Stimulated activated CD4-positive, alpha-beta T cell treated with anti-CD3 and anti-CD28 coated beads, Interleukin-1b, Interleukin-23, amount 100 ng/mL, for 24 hours (primary cell): ENCODE measurements around the gene ARL6IP4.
"Not testable (repeated sequence)": the region's sequence is repeated elsewhere in the genome, so short reads cannot be mapped to it uniquely, and the experiment has no call there.

ENCODE experiments used
- DNase-seq, 4 experiments: peaks; one replicate each; pipeline ENCODE4 v3.0.0-alpha.2; 2020; ENCODE audit warnings: low read depth in 4 of 4, low spot score in 1 of 4

The ARL6IP4 gene

DNA sequence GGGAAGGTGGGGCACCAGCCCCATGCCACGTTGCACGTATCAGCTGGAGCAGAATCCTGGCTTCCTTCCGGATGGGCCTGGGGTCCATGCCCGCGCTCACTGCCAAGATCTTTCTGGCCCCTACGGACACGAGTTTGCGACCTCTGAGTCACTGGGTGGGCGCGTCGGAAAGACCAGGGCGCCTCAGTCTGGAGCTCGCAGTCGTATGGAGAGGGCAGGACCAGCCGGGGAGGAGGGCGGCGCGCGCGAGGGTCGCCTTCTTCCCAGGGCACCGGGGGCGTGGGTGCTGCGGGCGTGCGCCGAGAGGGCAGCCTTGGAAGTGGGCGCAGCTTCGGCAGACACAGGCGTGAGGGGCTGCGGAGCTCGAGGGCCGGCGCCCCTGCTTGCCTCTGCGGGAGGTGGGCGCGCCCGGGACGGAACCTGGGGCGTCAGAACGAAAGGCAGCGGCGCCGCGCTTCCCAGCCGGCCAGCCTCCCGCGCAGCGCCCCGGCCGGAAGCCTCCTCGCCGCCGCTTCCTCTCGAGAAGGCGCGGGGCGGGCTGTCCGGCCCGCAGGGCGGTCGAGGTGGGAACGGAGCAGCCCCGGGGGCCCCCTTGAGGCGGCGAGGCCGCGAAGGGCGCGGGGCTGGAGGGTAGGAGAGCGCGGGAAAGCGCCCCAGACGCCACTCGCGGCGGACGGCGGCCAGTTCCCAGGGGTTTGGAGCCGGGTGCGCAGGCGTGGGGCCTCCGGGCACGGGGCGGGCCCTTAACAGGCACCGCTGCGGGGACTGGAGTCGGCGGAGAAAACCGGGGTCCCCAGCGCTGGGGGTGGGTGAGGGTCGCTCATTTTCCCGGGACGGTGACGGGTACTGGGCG is at the start of gene ARL6IP4:
TSS of gene ARL6IP4 (plus strand) at position 499 of the 853 bp plus-strand sequence. CDS start 459 bp downstream, outside the sequence.
- DNase-seq, result peak in 3 of 4 experiments; percentile 43 to 65 (median 56)

DNA sequence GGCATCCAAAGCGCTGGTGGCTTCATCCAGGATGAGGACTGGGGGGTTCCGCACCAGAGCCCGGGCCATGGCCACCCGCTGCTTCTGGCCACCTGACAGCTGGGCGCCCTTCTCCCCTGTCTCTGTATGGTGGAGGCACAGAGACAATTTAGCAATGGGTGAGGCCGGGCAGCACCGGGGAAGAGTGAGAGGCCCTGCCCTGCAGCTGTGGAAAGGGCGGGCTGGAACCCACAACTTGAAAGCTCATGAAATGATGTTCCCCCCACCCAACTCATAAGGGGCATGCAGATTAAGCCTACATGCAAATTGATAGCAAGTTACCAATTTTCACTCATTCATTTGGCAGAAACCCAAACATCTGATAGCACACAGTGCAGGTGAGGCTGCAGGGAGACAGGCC is 48.3 kb upstream of the ARL6IP4 start:
- DNase-seq, result no peak

DNA sequence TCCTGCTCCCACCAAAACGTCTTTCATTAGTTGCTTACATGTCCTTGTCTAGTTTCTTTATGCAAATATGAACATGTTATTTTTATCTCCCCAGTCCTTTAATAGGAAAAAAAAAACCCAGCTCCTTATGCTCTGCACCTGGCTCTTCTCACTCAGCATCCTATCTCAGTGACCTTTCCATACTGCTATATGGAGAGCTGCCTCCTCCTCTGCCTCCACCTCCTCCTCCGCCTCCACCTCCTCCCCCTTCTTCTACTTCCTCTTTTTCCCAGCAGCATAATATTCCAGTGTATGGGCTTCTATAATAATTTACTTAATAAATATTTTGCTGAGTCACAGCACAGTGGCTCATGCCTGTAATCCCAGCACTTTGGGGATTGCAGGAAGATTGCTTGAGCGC is 45.8 kb upstream of the ARL6IP4 start:
- no peak for DNase-seq

DNA sequence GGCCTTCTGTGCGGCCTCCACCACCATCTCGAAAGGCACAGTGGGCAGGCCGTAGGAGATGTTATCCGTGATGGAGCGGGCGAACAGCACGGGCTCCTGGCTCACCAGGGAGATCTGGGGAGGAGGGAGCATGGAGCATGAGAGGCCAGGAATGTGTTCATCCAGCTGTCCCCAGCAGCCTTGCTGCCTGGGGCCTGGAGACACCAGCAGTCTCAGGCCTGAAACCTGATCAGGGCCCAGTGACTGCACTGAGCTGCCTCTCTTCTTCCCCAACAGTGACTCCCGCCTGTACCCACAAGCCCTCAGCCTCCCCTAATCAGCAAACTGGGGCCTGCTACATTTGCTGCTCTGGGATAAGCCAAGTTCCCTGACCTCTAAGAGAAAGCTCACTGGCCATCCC is 45.2 kb upstream of the ARL6IP4 start:
- DNase-seq, result no peak

DNA sequence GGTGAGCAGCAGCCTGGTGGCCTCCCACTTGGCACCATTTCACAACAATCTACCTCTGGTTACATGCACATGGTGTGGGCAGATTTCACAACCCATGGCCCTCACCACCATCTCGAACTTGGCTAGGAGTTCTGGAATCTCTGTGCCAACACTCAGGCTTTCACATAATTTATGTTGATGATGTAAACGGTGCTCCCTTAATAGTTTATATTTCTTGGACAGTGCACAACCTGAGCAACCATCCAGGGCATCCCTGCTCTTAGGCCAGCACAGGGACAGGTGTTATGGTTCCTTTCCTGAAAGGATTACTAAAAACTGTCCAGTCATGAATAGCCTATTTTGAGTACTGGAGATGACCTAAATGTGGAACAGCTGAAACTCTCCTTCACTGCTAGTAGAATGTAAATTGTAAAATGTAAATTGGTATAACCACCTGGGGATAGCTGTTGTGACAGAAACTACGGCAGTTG is 42.8 kb upstream of the ARL6IP4 start:
- DNase-seq, result no peak

DNA sequence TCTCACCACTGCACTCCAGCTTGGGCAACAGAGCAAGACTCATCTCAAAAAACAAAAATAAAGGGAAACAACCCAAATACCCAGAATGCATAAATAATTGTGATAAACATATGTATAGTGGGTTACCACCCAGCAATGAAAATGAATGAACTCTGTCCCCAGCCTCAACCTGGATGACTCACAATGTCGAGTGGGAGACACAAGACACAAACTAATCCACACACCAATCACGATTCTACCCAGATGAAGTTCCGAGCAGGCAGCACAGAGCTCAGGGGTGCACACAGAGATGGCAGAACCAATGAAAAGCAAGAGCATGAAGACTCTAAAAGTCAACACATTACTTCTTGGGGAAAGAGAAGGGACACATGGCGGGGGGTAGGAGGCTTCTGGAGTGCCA is 41.4 kb upstream of the ARL6IP4 start:
- no peak for DNase-seq

DNA sequence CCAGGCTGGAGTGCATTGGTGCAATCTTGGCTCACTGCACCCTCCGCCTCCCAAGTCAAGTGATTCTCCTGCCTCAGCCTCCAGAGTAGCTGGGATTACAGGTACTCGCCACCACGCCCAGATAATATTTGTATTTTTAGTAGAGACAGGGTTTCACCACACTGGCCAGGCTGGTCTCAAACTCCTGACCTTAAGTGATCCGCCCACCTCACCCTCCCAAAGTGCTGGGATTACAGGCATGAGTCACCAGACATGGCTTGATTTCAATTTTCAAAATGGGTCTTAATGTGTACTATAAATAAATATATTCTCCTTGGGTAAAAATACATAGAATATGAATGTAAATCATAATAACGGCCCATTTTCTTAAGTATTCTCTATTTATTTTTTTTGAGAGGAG is 39.1 kb upstream of the ARL6IP4 start:
- DNase-seq, result not testable (repeated sequence)

DNA sequence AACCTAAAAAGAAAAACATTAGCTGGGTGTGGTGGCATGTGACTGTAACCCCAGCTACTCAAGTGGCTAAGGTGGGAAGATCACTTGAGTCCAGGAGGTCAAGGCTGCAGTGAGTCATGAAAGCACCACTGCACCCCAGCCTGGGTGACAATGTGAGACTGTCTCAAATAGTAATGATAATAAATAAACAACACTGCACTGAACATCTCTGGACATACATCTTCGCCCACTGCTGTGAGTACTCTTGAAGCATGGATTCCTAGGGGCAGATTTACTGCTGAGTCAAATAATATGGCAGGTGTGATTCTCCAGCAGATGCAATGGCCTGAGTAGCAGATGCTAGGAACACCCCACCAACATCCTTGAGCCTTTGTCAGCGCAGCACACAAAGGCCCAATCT is 37.8 kb upstream of the ARL6IP4 start:
- DNase-seq, result no peak

DNA sequence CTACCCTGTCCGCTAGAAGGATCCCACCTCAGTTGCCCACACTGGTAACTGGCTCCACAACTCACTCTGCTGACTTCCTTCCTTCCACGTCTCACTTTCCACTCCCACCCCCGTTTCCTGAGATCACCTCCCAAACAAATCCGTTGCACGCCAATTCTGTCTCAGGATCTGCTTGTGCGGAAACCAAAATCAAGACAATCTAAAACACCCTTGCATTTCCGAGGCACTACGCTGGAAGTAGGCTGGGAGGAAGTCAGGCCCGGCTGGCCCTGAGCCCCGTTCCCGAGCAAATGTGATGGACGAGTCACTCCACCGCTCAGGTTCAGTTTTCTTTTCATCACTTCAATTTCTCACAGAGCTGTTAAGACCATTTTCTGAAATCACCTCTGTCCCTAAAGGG is 37.3 kb upstream of the ARL6IP4 start:
- no peak for DNase-seq

DNA sequence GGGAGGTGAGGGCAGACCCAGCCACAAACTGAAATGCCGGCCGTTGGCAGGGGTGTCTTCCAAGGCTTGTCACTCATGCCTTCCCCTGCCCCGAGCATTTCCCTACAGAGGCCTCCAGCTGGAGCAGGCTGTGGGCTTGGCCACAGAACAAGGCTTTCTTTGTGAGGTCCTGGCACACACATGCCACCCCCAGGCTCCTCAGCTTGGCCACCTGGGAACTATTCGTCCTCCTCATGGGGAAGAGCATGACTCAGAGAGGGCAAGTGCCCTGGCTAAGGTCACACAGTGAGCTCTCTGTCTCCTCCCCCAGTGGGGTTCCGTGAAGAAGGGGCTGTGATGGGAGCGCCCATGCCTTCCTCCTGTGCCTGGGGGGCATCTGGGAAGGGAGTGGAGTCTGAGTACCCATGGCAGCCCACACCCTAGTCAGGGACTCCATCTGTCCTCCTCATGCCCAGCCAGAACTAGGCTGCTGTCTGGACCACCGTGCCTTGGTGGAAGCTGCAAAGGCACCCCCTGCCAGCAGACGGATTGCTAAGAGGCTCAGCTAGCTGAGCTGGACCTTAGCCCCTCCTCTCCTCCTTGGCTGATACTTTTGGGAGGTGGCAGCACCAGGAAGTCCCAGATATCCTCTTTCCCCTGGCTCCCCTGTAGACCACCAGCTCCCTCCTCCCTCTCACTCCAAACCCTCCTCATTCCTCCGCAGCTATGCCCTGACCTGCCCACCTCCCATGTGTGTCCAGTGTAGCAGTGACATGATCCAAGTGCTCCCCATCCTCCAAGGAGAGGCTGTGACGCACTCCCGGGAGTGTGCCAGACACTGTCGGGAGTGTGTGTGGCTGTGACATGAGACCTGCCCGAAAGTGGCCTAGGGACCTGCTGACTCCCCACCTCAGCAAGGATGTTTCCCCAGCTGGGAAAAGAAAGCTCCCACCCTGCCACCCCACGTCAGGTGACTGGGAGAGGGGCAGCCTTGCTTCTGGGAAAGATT is 35.6 kb upstream of the ARL6IP4 start:
- no peak for DNase-seq

DNA sequence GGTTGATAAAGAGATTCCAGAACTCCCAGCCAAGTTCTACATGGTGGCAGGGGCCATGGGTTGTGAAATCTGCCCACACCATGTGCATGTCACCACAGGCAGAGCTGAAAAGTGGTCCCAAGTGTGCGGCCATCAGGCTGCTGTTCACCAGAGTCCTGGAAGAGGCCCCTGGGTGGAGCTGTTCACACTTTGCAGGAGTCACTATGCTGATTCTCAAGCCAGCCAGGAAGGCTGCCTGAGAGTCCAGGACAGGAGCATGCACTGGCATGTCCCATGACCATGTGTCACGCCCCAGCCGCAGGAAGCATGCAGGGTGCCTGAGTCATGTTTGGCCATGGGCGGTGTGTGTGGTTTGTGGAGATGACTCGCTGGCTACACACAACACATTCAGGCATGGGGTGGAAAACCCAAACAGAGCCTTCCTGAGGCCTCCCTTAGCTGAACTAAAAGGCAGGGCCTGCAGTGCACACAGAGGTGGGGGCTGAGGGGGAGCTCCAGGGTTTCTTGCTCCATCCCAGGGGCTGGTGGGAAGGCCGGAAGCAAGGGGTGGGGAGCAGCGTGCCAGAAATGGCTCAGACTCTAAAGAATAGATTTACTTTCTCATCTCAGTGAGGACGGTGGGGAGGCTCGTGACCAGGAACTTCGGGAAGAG is 33.7 kb upstream of the ARL6IP4 start:
- DNase-seq, result peak; percentile 38 to 81 (median 63)

DNA sequence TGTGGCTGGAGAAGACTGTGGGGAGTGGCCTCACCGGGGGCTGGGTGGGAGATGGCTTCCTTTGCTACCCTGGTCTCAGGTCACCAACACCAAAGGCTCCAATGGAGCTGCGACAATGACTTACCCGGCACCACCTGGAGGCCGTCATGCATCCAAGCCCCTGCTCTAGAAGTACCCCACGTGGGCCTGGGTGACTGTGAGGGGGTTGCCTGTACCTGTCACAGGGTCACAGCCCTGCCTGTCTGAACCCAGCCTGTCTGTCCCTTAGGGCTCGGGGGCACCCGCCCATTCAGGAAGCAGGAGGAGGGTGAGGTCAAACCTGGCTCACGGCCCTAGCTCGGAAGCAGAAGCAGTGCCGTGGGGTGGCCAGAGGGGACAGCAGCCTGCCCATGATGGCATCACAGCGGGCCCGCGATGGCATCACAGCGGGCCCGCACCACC is 33.1 kb upstream of the ARL6IP4 start:
- DNase-seq, result no peak

DNA sequence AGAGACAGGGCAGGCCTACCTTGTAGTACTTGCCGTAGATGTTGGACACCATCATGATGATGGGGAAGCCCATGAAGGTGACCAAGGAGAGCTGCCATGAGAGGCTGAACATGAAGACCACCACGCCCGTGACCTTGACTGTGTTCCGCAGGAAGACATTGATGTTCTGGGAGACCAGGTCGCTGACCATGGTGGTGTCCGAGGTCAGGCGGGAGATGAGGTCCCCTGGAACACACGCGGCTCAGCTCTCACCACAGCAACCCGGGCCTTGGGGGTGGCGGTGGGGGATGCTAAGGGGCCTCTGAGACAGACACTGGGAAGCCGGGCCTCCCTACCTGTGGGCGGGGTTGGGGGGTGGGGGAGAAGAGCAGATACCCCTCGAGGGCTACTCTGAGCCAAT is 31.9 kb upstream of the ARL6IP4 start:
- no peak for DNase-seq

DNA sequence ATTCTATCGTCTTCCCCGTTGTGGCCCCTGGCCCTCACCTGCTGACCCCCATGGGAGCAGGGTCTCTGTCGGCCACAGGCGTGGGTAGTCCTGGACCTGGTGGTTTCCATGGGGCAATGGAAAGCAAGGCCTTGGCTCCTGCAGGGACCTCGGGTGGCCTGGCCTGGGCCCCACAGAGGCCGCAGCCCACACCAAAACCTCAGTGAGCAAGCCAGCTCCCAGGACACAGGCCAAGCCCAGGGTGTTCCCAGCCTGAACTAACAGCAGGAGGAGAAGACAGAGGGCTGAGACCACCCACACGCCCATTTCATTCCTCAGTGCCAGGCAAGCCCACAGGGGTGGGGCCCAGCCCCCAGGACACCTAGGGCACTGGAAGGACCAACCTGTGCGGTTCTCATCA is 31.1 kb upstream of the ARL6IP4 start:
- DNase-seq, result no peak

DNA sequence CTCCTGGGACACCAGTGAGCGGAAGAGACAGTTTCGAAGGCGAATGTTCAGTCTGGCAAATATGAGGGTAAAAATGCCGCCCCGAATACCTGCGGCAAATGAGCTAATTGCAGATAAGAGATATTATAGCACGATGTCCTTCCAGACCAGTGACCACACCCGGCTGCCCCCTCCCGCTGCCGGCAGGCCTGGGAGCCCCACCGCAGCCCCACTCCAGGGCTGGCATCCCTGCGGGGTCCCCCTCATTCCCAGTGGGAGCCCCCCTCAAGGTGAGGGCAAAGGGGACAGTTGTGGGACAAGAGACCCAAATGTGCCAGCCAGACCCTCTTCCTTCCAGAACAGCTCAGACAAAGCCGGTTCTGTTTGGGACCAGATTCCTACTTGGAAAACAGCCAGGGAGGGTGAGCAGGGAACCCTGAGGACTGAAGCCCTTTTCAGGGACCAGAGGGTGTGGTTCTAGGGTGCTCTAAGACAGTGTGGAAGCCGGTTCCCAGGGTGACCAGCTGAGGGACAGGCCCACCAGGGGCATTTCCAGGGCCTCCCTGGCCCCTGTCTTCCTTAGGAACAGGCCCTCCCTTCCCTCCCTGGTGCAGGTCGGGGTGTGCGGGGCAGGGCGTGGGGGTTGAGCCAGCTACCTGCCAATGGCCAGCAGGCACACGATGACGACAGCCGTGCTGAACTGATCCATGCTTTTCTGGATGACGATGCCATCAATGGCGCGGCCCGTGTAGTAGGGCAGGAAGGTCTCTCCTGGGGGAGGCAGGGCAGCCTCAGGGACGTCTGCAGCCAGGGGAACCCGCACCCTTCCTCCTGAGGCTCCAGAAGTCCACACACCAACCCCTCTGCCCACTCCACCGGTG is 30.4 kb upstream of the ARL6IP4 start:
- DNase-seq, result no peak

DNA sequence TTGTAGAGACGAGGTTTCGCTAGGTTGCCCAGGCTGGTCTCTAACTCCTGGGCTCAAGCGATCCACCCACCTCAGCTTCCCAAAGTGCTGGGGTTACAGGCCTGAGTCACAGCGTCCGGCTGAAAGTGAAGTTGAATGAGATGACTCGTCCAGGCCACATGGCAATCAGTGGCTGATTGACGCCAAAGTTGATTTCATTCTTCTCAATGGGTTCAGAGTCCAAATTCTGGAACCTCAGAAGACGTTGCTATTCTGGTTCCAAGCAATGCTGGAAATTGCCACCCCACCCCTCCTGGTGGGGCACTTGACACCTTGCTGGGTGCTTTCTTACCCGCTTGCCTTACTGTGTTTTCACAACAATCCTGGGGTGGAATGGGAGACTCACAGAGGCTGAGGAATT is 29.1 kb upstream of the ARL6IP4 start:
- no peak for DNase-seq

DNA sequence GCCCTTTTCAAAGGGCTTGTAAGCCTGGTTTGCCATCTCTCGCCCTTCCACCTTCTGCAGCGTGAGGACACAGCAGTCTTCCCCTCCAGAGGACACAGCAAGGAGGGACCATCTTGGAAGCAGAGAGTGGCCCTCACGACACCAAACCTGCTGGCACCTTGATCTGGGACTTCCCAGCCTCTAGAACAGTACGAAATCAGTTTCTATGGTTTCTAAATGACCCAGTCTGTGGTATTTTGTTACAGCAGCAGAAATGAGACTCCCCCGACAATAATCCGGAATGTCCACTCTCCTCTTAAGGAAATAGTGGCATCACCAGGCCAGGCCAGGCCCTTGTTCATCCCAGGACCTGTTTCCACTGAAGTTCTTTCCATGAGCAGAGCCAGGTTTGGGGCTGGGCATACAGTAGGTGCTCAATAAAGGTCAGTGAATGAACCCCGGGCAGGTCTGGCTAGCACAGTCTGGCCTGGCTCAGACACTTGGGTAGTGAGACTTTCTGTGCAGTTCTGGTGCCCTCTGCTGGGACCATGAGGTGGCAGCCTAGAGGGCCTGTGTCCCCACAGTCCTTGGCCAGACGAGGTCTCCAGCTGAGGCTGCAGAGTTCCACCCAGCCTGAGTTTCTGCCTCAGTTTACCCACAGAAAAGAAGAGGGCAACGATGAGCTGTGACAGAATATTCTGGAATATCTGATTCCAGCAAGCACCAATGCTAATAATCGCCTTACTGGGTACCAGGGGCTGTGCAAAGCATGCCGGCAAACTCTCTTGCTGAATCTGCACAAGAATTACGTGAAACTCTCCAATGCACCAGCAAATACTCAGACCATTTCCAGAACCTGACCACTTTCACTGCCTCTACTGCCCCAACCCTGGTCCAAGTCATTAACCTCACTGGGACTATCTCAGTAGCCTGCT is 28.2 kb upstream of the ARL6IP4 start:
- peak in 3 of 4 experiments; percentile 38 to 55 (median 53) for DNase-seq

DNA sequence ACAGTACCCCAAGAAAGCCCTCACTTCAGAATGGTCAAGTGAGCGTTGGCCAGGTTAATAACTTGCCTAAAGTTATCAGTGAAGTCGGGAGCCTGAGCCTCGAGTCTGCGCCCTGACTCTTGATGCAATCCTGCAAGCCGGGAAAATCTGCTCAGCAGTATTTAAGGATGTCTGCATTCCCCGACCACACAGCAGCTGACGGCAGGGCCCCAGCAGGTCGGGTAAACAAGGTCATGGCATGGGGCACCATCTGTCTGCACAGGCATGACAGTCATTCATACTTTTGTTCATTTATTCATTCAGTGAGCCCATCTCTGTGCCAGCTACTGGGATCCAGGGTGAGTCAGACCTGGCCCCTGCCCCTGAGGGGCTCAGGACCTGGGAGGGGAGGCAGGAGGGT is 25.3 kb upstream of the ARL6IP4 start:
- DNase-seq, result no peak

DNA sequence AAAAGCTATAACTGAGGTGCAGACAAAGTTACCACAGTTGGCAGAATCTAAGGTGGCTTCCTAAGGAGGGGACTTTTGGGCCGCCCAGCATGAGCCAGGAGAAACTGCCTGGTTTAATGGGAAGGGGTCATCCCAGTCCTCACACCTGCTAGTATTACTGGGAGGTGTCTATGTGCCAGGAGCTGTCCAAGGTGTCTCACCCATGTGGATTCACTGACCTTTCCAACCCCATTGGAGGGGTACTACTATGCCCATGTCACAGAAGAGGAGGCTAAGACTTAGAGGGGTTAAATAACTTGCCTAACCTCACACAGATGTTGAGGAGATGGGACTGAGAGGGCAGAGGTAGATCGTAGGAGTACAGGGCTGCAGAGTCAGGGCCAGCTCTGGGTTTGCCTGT is 24.4 kb upstream of the ARL6IP4 start:
- no peak for DNase-seq
